HG03342 (cell line): ENCODE data around the gene SCGB3A2.

Source experiments
- ATAC-seq: cut with Tn5 transposase; IDR thresholded peaks from one replicate; pipeline ENCODE4 v1.9.1; 2021; ENCODE audit warnings: mild to moderate bottlenecking, moderate library complexity; ENCODE audit not compliant: unreplicated experiment

The SCGB3A2 gene

GRCh38 chr5:147878066-147878759, at the start of gene SCGB3A2:
SCGB3A2 (plus strand) TSS chr5:147878711; CDS start chr5:147878804, 93 bp downstream.
- ATAC-seq = no peak

- ATAC-seq = no peak
These were observed 48.5 kb upstream of the SCGB3A2 start for GRCh38 chr5:147830035-147830434.

- no peak for ATAC-seq
These were observed 47.0 kb upstream of the SCGB3A2 start, which contains the start of gene SPINK1 for GRCh38 chr5:147831465-147831864. SPINK1 (minus strand) TSS chr5:147831671; CDS start chr5:147831577, 94 bp downstream.

- no peak for ATAC-seq
These were observed 46.0 kb upstream of the SCGB3A2 start for GRCh38 chr5:147832541-147832940.

- no peak for ATAC-seq
These were observed 43.1 kb upstream of the SCGB3A2 start for GRCh38 chr5:147835386-147835798.

- ATAC-seq = no peak
These were observed 42.1 kb upstream of the SCGB3A2 start for GRCh38 chr5:147836439-147836838.

- no peak for ATAC-seq
These were observed 35.6 kb upstream of the SCGB3A2 start for GRCh38 chr5:147842869-147843268.

- no peak for ATAC-seq
These were observed 33.7 kb upstream of the SCGB3A2 start for GRCh38 chr5:147844846-147845245.

GRCh38 chr5:147845618-147846017, 32.9 kb upstream of the SCGB3A2 start:
- no peak for ATAC-seq

- ATAC-seq = no peak
These were observed 29.3 kb upstream of the SCGB3A2 start for GRCh38 chr5:147849226-147849625.

GRCh38 chr5:147851578-147851977, 26.9 kb upstream of the SCGB3A2 start:
- no peak for ATAC-seq

GRCh38 chr5:147852365-147852764, 26.1 kb upstream of the SCGB3A2 start:
- no peak for ATAC-seq

- no peak for ATAC-seq
These were observed 25.0 kb upstream of the SCGB3A2 start for GRCh38 chr5:147853372-147853987.

GRCh38 chr5:147854331-147854730, 24.2 kb upstream of the SCGB3A2 start:
- ATAC-seq = no peak

- no peak for ATAC-seq
These were observed 23.4 kb upstream of the SCGB3A2 start for GRCh38 chr5:147854894-147855773.

GRCh38 chr5:147855774-147856069, 22.8 kb upstream of the SCGB3A2 start:
- ATAC-seq = no peak

GRCh38 chr5:147856801-147857200, 21.7 kb upstream of the SCGB3A2 start:
- no peak for ATAC-seq

GRCh38 chr5:147857302-147858129, 21.0 kb upstream of the SCGB3A2 start:
- ATAC-seq = peak; percentile 92

- ATAC-seq = no peak
These were observed 19.9 kb upstream of the SCGB3A2 start for GRCh38 chr5:147858565-147858964.

- ATAC-seq = no peak
These were observed 18.4 kb upstream of the SCGB3A2 start for GRCh38 chr5:147859962-147860640.
